ENCODE measurements around the gene SYPL2. TPM values are rescaled to one million over a fixed set of nuclear protein-coding genes. Genes with fewer than 3 reads are reported as not detected.

Gene SYPL2
- total RNA-seq, 3 donors from 2014 or later: 0.12 to 6.6 (median 0.34) TPM

- Histone ChIP-seq H3K9me3 (no peaks in the 10 kb centered on the region), H3K36me3 (ENCODE audit: low read depth) (no peaks in the 10 kb centered on the region), H3K4me1 (ENCODE audit: low read depth) (no peaks in the 10 kb centered on the region), H3K4me3 (no peak overlapping the region)
- ATAC-seq (no peak), DNase-seq (no peak)
- intact Hi-C loops (cut with DNase I, micrococcal nuclease): no loop called here
- no peak for TF ChIP-seq CTCF (IDR thresholded peaks at IDR 0.05)
These were observed 8.4 kb downstream of the SYPL2 start for GRCh38 chr1:109474697-109475096.

- Histone ChIP-seq H3K4me3 (no peak overlapping the region), H3K4me1 (ENCODE audit: low read depth) (no peaks in the 10 kb centered on the region), H3K9me3 (no peaks in the 10 kb centered on the region), H3K36me3 (ENCODE audit: low read depth) (no peaks in the 10 kb centered on the region)
- TF ChIP-seq CTCF (IDR thresholded peaks at IDR 0.05): no peak
- ATAC-seq (no peak), DNase-seq (no peak)
- intact Hi-C loops (cut with DNase I, micrococcal nuclease): no loop called here
These were observed 8.9 kb downstream of the SYPL2 start for GRCh38 chr1:109475261-109475660.

- intact Hi-C loops (cut with DNase I, micrococcal nuclease): no loop called here
- DNase-seq (no peak), ATAC-seq (no peak)
- H3K36me3 ChIP-seq (ENCODE audit: low read depth): no peaks in the 10 kb centered on the region
- TF ChIP-seq CTCF (IDR thresholded peaks at IDR 0.05): no peak
- H3K4me3 ChIP-seq: no peak overlapping the region
- H3K4me1 ChIP-seq (ENCODE audit: low read depth): no peaks in the 10 kb centered on the region
- no peaks in the 10 kb centered on the region for H3K9me3 ChIP-seq
These were observed 10.5 kb downstream of the SYPL2 start for GRCh38 chr1:109476825-109477224.

GRCh38 chr1:109477821-109478220 is 11.5 kb downstream of the SYPL2 start:
- no peak for TF ChIP-seq CTCF (IDR thresholded peaks at IDR 0.05)
- DNase-seq (no peak), ATAC-seq (no peak)
- no peak overlapping the region for H3K4me3 ChIP-seq
- H3K36me3 ChIP-seq (ENCODE audit: low read depth): no peaks in the 10 kb centered on the region
- peaks cover under 1% of the 10 kb centered on the region for H3K4me1 ChIP-seq (ENCODE audit: low read depth)
- intact Hi-C loops (cut with DNase I, micrococcal nuclease): no loop called here
- H3K9me3 ChIP-seq: no peaks in the 10 kb centered on the region

- H3K4me1 ChIP-seq (ENCODE audit: low read depth): peaks cover 6% of the 10 kb centered on the region
- no peaks in the 10 kb centered on the region for H3K9me3 ChIP-seq
- TF ChIP-seq CTCF (IDR thresholded peaks at IDR 0.05): no peak
- intact Hi-C loops (cut with DNase I, micrococcal nuclease): no loop called here
- H3K36me3 ChIP-seq (ENCODE audit: low read depth): no peaks in the 10 kb centered on the region
- H3K4me3 ChIP-seq: no peak overlapping the region
- peak; percentile 44 for ATAC-seq
- DNase-seq: peak in 2 of 3 donors; percentile 69 to 76
These were observed 12.5 kb downstream of the SYPL2 start for GRCh38 chr1:109478806-109479205.

- no peaks in the 10 kb centered on the region for H3K36me3 ChIP-seq (ENCODE audit: low read depth)
- H3K4me3 ChIP-seq: no peak overlapping the region
- ATAC-seq: no peak
- DNase-seq: no peak
- H3K4me1 ChIP-seq (ENCODE audit: low read depth): peaks cover 8% of the 10 kb centered on the region
- no peak for TF ChIP-seq CTCF (IDR thresholded peaks at IDR 0.05)
- intact Hi-C loops (cut with DNase I, micrococcal nuclease): no loop called here
- no peaks in the 10 kb centered on the region for H3K9me3 ChIP-seq
These were observed 13.0 kb downstream of the SYPL2 start for GRCh38 chr1:109479311-109479710.
